NT2/D1 (cell line): ENCODE data around the gene KCNJ13.

Experiments used
- SUZ12 ChIP-seq: IDR thresholded peaks from 2 replicates; pipeline ENCODE4 v1.6.1; 2011; ENCODE audit not compliant: insufficient read length, insufficient read depth; ENCODE audit errors: extremely low read depth
- YY1 ChIP-seq: IDR thresholded peaks from 2 replicates; pipeline ENCODE4 v1.6.1; 2011; ENCODE audit not compliant: insufficient read length, insufficient read depth
- ZNF274 ChIP-seq: IDR thresholded peaks from 2 replicates; pipeline ENCODE4 v1.6.1; 2011; ENCODE audit warnings: mild to moderate bottlenecking, low read depth, low read length

DNA sequence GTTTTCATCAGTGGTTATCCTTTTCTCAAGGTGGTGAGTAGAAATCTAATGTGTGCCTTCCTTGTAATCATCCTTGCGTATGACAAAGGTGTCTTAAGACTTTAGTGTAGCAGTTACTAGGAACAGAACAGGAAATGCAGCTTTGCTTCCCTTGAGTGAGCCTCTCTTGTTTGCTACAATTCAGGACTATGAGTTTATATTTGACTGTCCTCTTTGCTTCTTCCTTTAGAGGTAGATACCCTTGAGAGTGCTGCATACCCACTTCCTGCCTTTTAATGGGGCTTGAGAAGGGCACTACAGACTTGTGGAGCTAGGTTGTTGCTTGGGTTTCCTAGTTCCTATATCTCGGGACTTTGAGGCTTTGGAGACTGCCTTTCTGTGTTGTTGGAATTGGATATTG is 3.8 kb downstream of the KCNJ13 start:
- TF ChIP-seq ZNF274, result no peak
- TF ChIP-seq SUZ12, result no peak
- no peak for TF ChIP-seq YY1
